Measurements from ENCODE around the gene PRKCZ. TPM values are rescaled to one million over a fixed set of nuclear protein-coding genes. Genes with fewer than 3 reads are reported as not detected.

PRKCZ gene
- total RNA-seq, 1 experiment from 2014 or later = 45.9 TPM

GRCh38 chr1:2151911-2152310 lies 101.7 kb downstream of the PRKCZ start:
- no peaks in the 10 kb centered on the region for H3K27me3 Mint-ChIP-seq (ENCODE audit: insufficient read depth, unreplicated experiment)
- Histone ChIP-seq H3K4me3 (ENCODE audit: low read depth, low read length) (no peak overlapping the region), H3K4me1 (no peaks in the 10 kb centered on the region), H3K36me3 (ENCODE audit: control insufficient read depth, insufficient read depth, low read length) (peaks cover 2% of the 10 kb centered on the region), H3K27me3 (replicated peaks; ENCODE audit: control insufficient read depth, insufficient read depth, low read length) (no peaks in the 10 kb centered on the region), H3K9me3 (no peaks in the 10 kb centered on the region)
- TF ChIP-seq CTCF (IDR thresholded peaks at IDR 0.05; ENCODE audit: insufficient read depth in 1 of 2, low read depth in 1 of 2, low read length in 1 of 2, severe bottlenecking in 1 of 2, unreplicated experiment in 1 of 2) = no peak
- DNase-seq = no peak
- ChIA-PET POLR2A (no interaction called here), CTCF (no interaction called here)
- H3K36me3 Mint-ChIP-seq (ENCODE audit: insufficient read depth, unreplicated experiment) = peaks cover 23% of the 10 kb centered on the region
- H3K27ac Mint-ChIP-seq (ENCODE audit: unreplicated experiment) = no peak overlapping the region
- H3K4me3 Mint-ChIP-seq (ENCODE audit: unreplicated experiment) = no peak overlapping the region
- no TSS peak for BruUV-seq (replicated peaks)
- H3K9me3 Mint-ChIP-seq (ENCODE audit: unreplicated experiment) = peaks cover 13% of the 10 kb centered on the region
- intact Hi-C loops (cut with micrococcal nuclease; ENCODE audit: unreplicated experiment) = no loop called here
- no peaks in the 10 kb centered on the region for H3K4me1 Mint-ChIP-seq (ENCODE audit: low read depth, unreplicated experiment)

GRCh38 chr1:2152954-2153353 lies 102.7 kb downstream of the PRKCZ start:
- no peaks in the 10 kb centered on the region for H3K27me3 Mint-ChIP-seq (ENCODE audit: insufficient read depth, unreplicated experiment)
- intact Hi-C loops (cut with micrococcal nuclease; ENCODE audit: unreplicated experiment) = no loop called here
- H3K27ac Mint-ChIP-seq (ENCODE audit: unreplicated experiment) = no peak overlapping the region
- H3K4me3 Mint-ChIP-seq (ENCODE audit: unreplicated experiment) = no peak overlapping the region
- Histone ChIP-seq H3K27me3 (replicated peaks; ENCODE audit: control insufficient read depth, insufficient read depth, low read length) (no peaks in the 10 kb centered on the region), H3K9me3 (no peaks in the 10 kb centered on the region), H3K4me1 (no peaks in the 10 kb centered on the region), H3K4me3 (ENCODE audit: low read depth, low read length) (no peak overlapping the region), H3K36me3 (ENCODE audit: control insufficient read depth, insufficient read depth, low read length) (peaks cover 2% of the 10 kb centered on the region)
- ChIA-PET CTCF (no interaction called here), POLR2A (no interaction called here)
- no TSS peak for BruUV-seq (replicated peaks)
- no peak for TF ChIP-seq CTCF (IDR thresholded peaks at IDR 0.05; ENCODE audit: insufficient read depth in 1 of 2, low read depth in 1 of 2, low read length in 1 of 2, severe bottlenecking in 1 of 2, unreplicated experiment in 1 of 2)
- no peaks in the 10 kb centered on the region for H3K4me1 Mint-ChIP-seq (ENCODE audit: low read depth, unreplicated experiment)
- H3K36me3 Mint-ChIP-seq (ENCODE audit: insufficient read depth, unreplicated experiment) = peaks cover 23% of the 10 kb centered on the region
- DNase-seq = no peak
- peaks cover 13% of the 10 kb centered on the region for H3K9me3 Mint-ChIP-seq (ENCODE audit: unreplicated experiment)

- Histone ChIP-seq H3K27me3 (replicated peaks; ENCODE audit: control insufficient read depth, insufficient read depth, low read length) (no peaks in the 10 kb centered on the region), H3K4me3 (ENCODE audit: low read depth, low read length) (no peak overlapping the region), H3K9me3 (no peaks in the 10 kb centered on the region), H3K36me3 (ENCODE audit: control insufficient read depth, insufficient read depth, low read length) (peaks cover 2% of the 10 kb centered on the region), H3K4me1 (no peaks in the 10 kb centered on the region)
- Mint-ChIP-seq H3K27ac (ENCODE audit: unreplicated experiment) (no peak overlapping the region), H3K36me3 (ENCODE audit: insufficient read depth, unreplicated experiment) (peaks cover 23% of the 10 kb centered on the region), H3K27me3 (ENCODE audit: insufficient read depth, unreplicated experiment) (no peaks in the 10 kb centered on the region), H3K4me1 (ENCODE audit: low read depth, unreplicated experiment) (no peaks in the 10 kb centered on the region), H3K4me3 (ENCODE audit: unreplicated experiment) (no peak overlapping the region), H3K9me3 (ENCODE audit: unreplicated experiment) (peaks cover 13% of the 10 kb centered on the region)
- no peak for DNase-seq
- no TSS peak for BruUV-seq (replicated peaks)
- POLR2A ChIA-PET = no interaction called here
- intact Hi-C loops (cut with micrococcal nuclease; ENCODE audit: unreplicated experiment) = no loop called here
- TF ChIP-seq CTCF (IDR thresholded peaks at IDR 0.05; ENCODE audit: insufficient read depth in 1 of 2, low read depth in 1 of 2, low read length in 1 of 2, severe bottlenecking in 1 of 2, unreplicated experiment in 1 of 2) = no peak
- CTCF ChIA-PET = no interaction called here
Measured at GRCh38 chr1:2154022-2154421, 103.8 kb downstream of the PRKCZ start.
